Epithelial cell of umbilical artery (primary cell): Measurements from ENCODE around the gene EMSY. TPM values are rescaled to one million over a fixed set of nuclear protein-coding genes. Genes with fewer than 3 reads are reported as not detected.

Experiments used
- total RNA-seq: library from RNA; depleted of rRNA; stranded (reverse); fragments of >200 nt; gene quantifications from 2 replicates; pipeline ENCODE4 v1.2.3, GENCODE V29; 2014

EMSY gene
- 9.7 and 14.9 TPM in 2 replicates for total RNA-seq

GRCh38 chr11:76444384-76445120 is at the start of gene EMSY:
Gene EMSY, plus strand, starts transcription at chr11:76445018. Its CDS starts 1,921 bp downstream, at chr11:76446939.

Other genes with a start within 250 kb of the EMSY start
- 0.65 TPM in 1 of 2 replicates, not detected in the other for gene WNT11, start 238.5 kb upstream of the EMSY start, total RNA-seq
- 41.3 and 52.1 TPM in 2 replicates for gene THAP12, start 63.9 kb upstream of the EMSY start, total RNA-seq
- gene GVQW3, start 63.7 kb upstream of the EMSY start, total RNA-seq, result 0.97 and 3.0 TPM in 2 replicates
- gene LRRC32, start 225.7 kb downstream of the EMSY start, total RNA-seq, result 20.5 and 23.9 TPM in 2 replicates